HCT116 (cell line): ENCODE data around the gene COL4A1. TPM values are rescaled to one million over a fixed set of nuclear protein-coding genes. Genes with fewer than 3 reads are reported as not detected.

Source experiments
- ATAC-seq: fragments of 200-7000 bp; cut with Tn5 transposase; 2 replicates; pipeline ENCODE4 v1.9.1; 2020; ENCODE audit warnings: mild to moderate bottlenecking, moderate library complexity
- BruUV-seq: library from RNA; stranded (reverse); fragments of 400-500 nt; replicated peaks from 2 replicates; lab custom pipeline; 2021; lab: Mats Ljungman, UMichigan
- CTCF ChIA-PET: fragments of 300-600 bp; sonication (Branson Sonifier 250); formaldehyde crosslinking; loops from one replicate; lab custom pipeline; 2021; ENCODE audit warnings: antibody characterized with exemption; lab: Charles Lee
- POLR2A ChIA-PET: fragments of 300-600, 350-600 bp; sonication (Branson Sonifier 250); formaldehyde crosslinking; loops from one replicate; lab custom pipeline; 2021; ENCODE audit warnings: antibody characterized with exemption; lab: Charles Lee
- RAD21 ChIA-PET, 2 experiments: fragments of 300-600 bp; sonication (Branson Sonifier 250); formaldehyde crosslinking; loops; one replicate each; lab custom pipeline; 2023; ENCODE audit warnings: low total read pairs in 2 of 2; ENCODE audit not compliant: uncharacterized antibody in 2 of 2, unreplicated experiment in 2 of 2, low non-redundant PET in 1 of 2; lab: Charles Lee
- DNase-seq: peaks from one replicate; pipeline ENCODE4 v3.0.0-alpha.2; 2010; ENCODE audit warnings: low read depth, low spot score
- H2AFZ ChIP-seq: fragments of 200-600 bp; shearing (Covaris generic), sonication (generic); 2 replicates; pipeline ENCODE4 v1.6.1; 2017; ENCODE audit warnings: low read depth, mixed run types, mixed read lengths, antibody characterized with exemption, low read length; ENCODE audit not compliant: poor library complexity, severe bottlenecking
- H3K27ac ChIP-seq: 2 replicates; pipeline ENCODE4 v1.5.1; 2012; ENCODE audit warnings: low read depth, low read length
- H3K27me3 ChIP-seq: fragments of 200-600 bp; sonication (generic); 2 replicates; pipeline ENCODE4 v1.6.1; 2016; ENCODE audit warnings: mixed run types, low read length, mixed read lengths; ENCODE audit not compliant: insufficient read depth
- H3K36me3 ChIP-seq, 2 experiments: fragments of 200-500 bp in 1 of 2; fragments of 200-600 bp in 1 of 2; sonication (Bioruptor generic) in 1 of 2; sonication (generic) in 1 of 2; 2 replicates each; pipeline versions ENCODE4 v1.5.1 to v1.6.1; 2014 to 2016; ENCODE audit warnings: low read length in 2 of 2, inconsistent platforms in 1 of 2, mixed read lengths in 1 of 2, mixed run types in 1 of 2; ENCODE audit not compliant: insufficient read depth in 2 of 2, control insufficient read depth in 1 of 2
- H3K4me1 ChIP-seq, 2 experiments: fragments of 200-600 bp in 1 of 2; sonication (generic) in 1 of 2; 2 replicates each; pipeline versions ENCODE4 v1.5.1 to v1.6.1; 2012 to 2017; ENCODE audit warnings: low read length in 2 of 2, inconsistent platforms in 1 of 2, mild to moderate bottlenecking in 1 of 2, mixed read lengths in 1 of 2, mixed run types in 1 of 2, moderate library complexity in 1 of 2; ENCODE audit not compliant: insufficient read depth in 2 of 2, control insufficient read depth in 1 of 2
- H3K4me2 ChIP-seq: fragments of 200-600 bp; sonication (generic); 2 replicates; pipeline ENCODE4 v1.6.1; 2017; ENCODE audit warnings: mixed run types, low read length, mixed read lengths
- H3K4me3 ChIP-seq, 2 experiments: fragments of 200-600 bp in 1 of 2; sonication (generic) in 1 of 2; replicated peaks in 1 of 2; 2 replicates each; pipeline ENCODE4 v1.5.1; 2011 to 2016; ENCODE audit warnings: low read length in 2 of 2, control low read depth in 1 of 2, low read depth in 1 of 2, mild to moderate bottlenecking in 1 of 2, mixed read lengths in 1 of 2, mixed run types in 1 of 2
- H3K79me2 ChIP-seq: fragments of 200-600 bp; sonication (generic); 2 replicates; pipeline ENCODE4 v1.6.1; 2017; ENCODE audit warnings: mild to moderate bottlenecking, mixed run types, low read length, moderate library complexity, mixed read lengths; ENCODE audit not compliant: insufficient read depth
- H3K9ac ChIP-seq: fragments of 200-600 bp; sonication (generic); 2 replicates; pipeline ENCODE4 v1.6.1; 2016; ENCODE audit warnings: low read length, mixed read lengths
- H3K9me2 ChIP-seq: fragments of 200-600 bp; sonication (generic), shearing (Covaris generic); 2 replicates; pipeline ENCODE4 v1.6.1; 2017; ENCODE audit warnings: mixed run types, mild to moderate bottlenecking, moderate library complexity; ENCODE audit not compliant: insufficient read depth
- H3K9me3 ChIP-seq, 2 experiments: fragments of 200-500 bp in 1 of 2; fragments of 200-600 bp in 1 of 2; sonication (Bioruptor generic) in 1 of 2; sonication (generic) in 1 of 2; 2 replicates each; pipeline ENCODE4 v1.6.1; 2014 to 2017; ENCODE audit warnings: low read length in 2 of 2, mixed read lengths in 2 of 2, inconsistent platforms in 1 of 2, low read depth in 1 of 2, mild to moderate bottlenecking in 1 of 2, mixed run types in 1 of 2, moderate library complexity in 1 of 2; ENCODE audit not compliant: control insufficient read depth in 1 of 2, insufficient read depth in 1 of 2
- H4K20me1 ChIP-seq: fragments of 200-600 bp; sonication (generic), shearing (Covaris generic); 2 replicates; pipeline ENCODE4 v1.6.1; 2017; ENCODE audit warnings: mixed run types, mild to moderate bottlenecking, moderate library complexity; ENCODE audit not compliant: insufficient read depth
- CTCF ChIP-seq, 3 experiments: fragments of 200-600 bp in 1 of 3; sonication (generic) in 1 of 3; IDR thresholded peaks in 2 of 3; conservative IDR thresholded peaks in 1 of 3; 2 replicates each; pipeline ENCODE4 v1.5.1; 2012 to 2017; ENCODE audit warnings: low read depth in 2 of 3, low read length in 2 of 3, antibody characterized with exemption in 1 of 3, borderline replicate concordance in 1 of 3, control low read depth in 1 of 3, mild to moderate bottlenecking in 1 of 3, mixed read lengths in 1 of 3, mixed run types in 1 of 3, moderate library complexity in 1 of 3; ENCODE audit not compliant: insufficient read depth in 1 of 3
- EZH2phosphoT487 ChIP-seq: fragments of 200-600 bp; IDR thresholded peaks from 2 replicates; pipeline ENCODE4 v1.6.1; 2018; ENCODE audit warnings: antibody characterized with exemption, borderline replicate concordance
- FOSL1 ChIP-seq: IDR thresholded peaks from 2 replicates; pipeline ENCODE4 v1.6.1; 2012; ENCODE audit warnings: low read depth
- MAX ChIP-seq: IDR thresholded peaks from 2 replicates; pipeline ENCODE4 v1.6.1; 2012
- POLR2AphosphoS5 ChIP-seq: IDR thresholded peaks from 2 replicates; pipeline ENCODE4 v1.6.1; 2011; ENCODE audit warnings: mild to moderate bottlenecking, low read depth, low read length, moderate library complexity
- RAD21 ChIP-seq: IDR thresholded peaks from 2 replicates; pipeline ENCODE4 v1.6.1; 2012; ENCODE audit warnings: low read depth, mild to moderate bottlenecking
- SIN3A ChIP-seq: IDR thresholded peaks from 2 replicates; pipeline ENCODE4 v1.6.1; 2012; ENCODE audit warnings: low read depth
- SRF ChIP-seq: IDR thresholded peaks from 2 replicates; pipeline ENCODE4 v1.6.1; 2012; ENCODE audit warnings: low read depth
- ZBTB33 ChIP-seq: IDR thresholded peaks from 2 replicates; pipeline ENCODE4 v1.6.1; 2011; ENCODE audit warnings: mild to moderate bottlenecking, low read length, moderate library complexity; ENCODE audit not compliant: insufficient replicate concordance; ENCODE audit errors: extremely low read depth
- ZFX ChIP-seq: fragments of 450-650 bp; IDR thresholded peaks from 2 replicates; pipeline ENCODE4 v1.6.1; 2017
- intact Hi-C: fragments of 100-400 bp; cut with micrococcal nuclease; formaldehyde crosslinking; loops from 2 replicates; pipeline ENCODE4 v1.10.0; 2022
- total RNA-seq: library from RNA; stranded (reverse); gene quantifications from one replicate; pipeline ENCODE4 v1.2.1, GENCODE V29; 2021; ENCODE audit not compliant: unreplicated experiment

Gene COL4A1
- total RNA-seq, 1 experiment from 2014 or later, result 0.57 TPM

GRCh38 chr13:110152351-110152750 is 154.6 kb downstream of the COL4A1 start:
- Histone ChIP-seq H3K9me2 (no peaks in the 10 kb centered on the region), H3K9ac (no peak overlapping the region)
- DNase-seq, result no peak
- no peak for TF ChIP-seq ZFX
- no peak for TF ChIP-seq SRF
- TF ChIP-seq EZH2phosphoT487, result no peak
- no peak for TF ChIP-seq RAD21
- TF ChIP-seq SIN3A, result no peak
- no peak for TF ChIP-seq CTCF (IDR thresholded peaks at IDR 0.05 in 2 of 3, conservative IDR thresholded peaks at IDR 0.05 in 1 of 3; ENCODE audit: borderline replicate concordance in 1 of 3, insufficient read depth in 1 of 3, low read depth in 2 of 3, low read length in 2 of 3)
- no peak for TF ChIP-seq MAX
- no peak for TF ChIP-seq FOSL1
- no peak for TF ChIP-seq POLR2AphosphoS5
- TF ChIP-seq ZBTB33, result no peak
- TF ChIP-seq, all 23 proteins: peak for 0
- peaks cover 0 to under 1% of the 10 kb centered on the region in 2 experiments; a peak in 2 of 4 replicates for H3K4me1 ChIP-seq
- no peak overlapping the region for H3K27ac ChIP-seq
- POLR2A ChIA-PET, result no interaction called here
- H3K27me3 ChIP-seq, result no peaks in the 10 kb centered on the region
- H3K4me3 ChIP-seq, result no peak overlapping the region
- no peaks in the 10 kb centered on the region for H3K36me3 ChIP-seq
- CTCF ChIA-PET, result no interaction called here
- RAD21 ChIA-PET, result no interaction called here
- H3K4me2 ChIP-seq, result no peak overlapping the region
- no peaks in the 10 kb centered on the region for H3K79me2 ChIP-seq
- H2AFZ ChIP-seq, result no peak overlapping the region
- no peaks in the 10 kb centered on the region for H4K20me1 ChIP-seq
- intact Hi-C loops, result no loop called here
- no peak for ATAC-seq
- no peaks in the 10 kb centered on the region for H3K9me3 ChIP-seq
- BruUV-seq, result no TSS peak
